Hematopoietic multipotent progenitor cell treated with erythropoietin and hydrocortisone succinate and interleukin-3 and kit ligand, for 4 days (in vitro differentiated cells): ENCODE data around the gene LRIG1.

ENCODE experiments used
- DNase-seq: peaks from one replicate; pipeline ENCODE4 v3.0.0-alpha.2; 2015

Gene LRIG1

DNA sequence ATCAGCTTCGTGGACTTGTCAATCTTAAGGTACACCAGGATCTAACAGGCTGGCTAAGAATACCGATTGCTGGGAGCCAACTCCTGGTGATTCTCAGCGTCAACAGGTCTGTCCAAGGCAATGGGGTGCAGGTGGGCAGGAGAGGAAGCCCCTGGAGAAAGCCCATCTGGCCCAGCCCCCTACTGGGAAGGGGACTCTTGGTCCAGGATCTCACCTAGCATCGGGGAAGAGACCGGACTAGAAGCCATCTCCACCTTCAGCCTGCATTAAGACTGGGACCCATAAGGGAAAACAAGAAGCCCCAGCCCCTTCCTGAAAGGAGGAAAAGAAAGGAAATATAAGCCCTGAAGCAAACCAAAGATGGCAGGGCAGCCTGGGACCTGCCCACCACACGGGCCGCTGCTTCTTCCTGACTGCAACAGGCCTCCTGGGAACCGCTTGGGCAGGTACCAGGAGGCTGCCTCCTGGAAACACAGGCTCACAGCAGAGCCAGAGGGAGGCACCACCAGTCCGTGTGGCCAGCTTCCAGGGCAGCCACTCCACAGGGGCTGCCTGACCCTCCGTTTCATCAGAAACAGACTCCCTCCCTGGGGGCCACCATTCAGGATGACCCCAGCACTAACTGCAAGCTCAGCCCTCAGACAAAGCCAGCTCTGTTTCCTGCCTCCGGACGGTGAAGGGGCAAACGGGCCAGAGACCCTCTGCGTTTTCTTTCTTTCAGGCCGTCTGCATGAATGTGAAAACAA, 100.2 kb downstream of the LRIG1 start:
- DNase-seq: no peak

DNA sequence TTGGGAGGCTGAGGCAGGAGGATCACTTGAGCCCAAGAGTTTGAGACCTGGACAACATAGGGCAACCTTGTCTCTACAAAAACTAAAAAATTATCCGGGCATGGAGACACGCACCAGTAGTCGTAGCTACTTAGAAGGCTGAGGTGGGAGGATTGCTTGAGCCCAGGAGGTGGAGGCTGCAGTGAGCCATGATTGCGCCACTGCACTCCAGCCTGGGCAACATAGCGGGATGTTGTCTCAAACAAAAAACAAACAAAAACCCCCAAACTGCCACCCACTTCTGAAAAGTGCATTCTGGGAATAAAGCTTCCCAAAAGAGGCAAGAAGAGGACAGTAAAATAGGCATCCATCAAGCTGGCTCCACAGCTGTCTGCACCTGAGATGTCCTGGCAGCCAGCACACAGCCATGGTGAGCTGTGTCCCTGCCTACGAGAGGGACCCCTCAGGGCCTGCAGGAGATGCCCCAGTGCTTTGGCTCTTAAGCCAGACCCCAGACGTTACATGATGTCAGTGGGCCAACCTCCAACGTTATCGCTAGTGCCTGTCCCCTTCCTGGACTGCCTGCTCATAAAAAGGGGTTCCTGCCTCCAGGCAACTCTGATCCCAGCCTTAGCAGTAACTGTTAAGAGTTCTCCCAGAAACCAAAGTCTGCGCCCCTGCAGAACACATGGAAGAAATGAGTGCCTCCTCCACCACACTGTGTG, 101.1 kb downstream of the LRIG1 start:
- no peak for DNase-seq

DNA sequence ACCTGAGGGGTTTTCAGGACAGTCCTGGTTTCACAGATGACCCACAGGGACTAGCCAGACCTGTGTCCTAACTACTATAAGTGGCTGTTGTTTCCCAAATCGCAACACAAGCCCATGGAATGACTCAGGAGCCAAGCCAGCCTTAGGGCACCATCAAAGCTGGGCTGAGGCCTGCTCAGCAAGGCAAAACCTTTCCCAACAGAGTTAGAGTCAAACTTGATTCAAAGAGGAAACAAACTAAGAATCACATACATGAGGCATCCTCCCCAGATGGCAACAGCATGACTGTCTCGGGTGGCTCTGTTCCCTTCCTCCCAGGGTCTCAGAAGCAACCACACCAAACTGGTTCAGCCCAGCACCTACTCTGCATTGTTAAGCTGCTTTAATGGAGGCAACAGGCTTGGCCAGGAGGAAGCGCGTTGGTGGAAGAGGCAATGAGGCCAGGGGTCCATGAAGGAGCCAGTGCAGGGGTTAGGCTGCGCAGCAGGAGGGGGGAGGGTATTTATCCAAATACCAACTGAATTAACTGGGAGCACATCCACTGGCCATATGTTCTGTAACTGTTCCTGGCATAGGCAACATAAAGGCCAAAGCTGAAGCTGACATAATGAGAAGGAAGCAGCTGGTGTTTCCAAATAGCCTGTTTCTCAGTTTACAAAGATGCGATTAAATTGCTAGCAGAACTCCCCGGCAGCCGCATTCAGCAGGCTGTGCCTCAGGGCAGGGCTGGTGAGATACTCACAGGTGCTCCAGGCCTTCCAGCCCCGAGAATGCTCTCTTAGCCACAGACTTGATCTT, 102.4 kb downstream of the LRIG1 start:
- no peak for DNase-seq

DNA sequence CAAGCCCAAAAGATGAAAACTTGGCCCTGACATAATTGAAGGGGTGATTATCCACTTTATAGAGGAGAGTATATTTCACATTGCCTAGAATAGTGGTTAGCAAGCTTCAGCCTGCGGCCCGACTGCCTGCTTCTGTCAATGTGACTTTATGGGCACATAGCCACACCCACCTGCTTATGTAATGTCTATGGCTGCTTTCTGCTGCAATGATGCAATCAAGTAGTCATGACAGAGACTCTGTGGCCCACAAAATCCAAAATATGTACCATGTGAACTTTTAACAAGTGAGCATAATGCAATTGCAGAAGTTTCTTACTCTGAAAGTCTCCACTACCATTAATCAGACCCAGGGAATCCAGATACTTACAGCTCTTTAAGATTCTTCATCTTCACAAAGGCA, 103.1 kb downstream of the LRIG1 start:
- DNase-seq: peak; percentile 59

DNA sequence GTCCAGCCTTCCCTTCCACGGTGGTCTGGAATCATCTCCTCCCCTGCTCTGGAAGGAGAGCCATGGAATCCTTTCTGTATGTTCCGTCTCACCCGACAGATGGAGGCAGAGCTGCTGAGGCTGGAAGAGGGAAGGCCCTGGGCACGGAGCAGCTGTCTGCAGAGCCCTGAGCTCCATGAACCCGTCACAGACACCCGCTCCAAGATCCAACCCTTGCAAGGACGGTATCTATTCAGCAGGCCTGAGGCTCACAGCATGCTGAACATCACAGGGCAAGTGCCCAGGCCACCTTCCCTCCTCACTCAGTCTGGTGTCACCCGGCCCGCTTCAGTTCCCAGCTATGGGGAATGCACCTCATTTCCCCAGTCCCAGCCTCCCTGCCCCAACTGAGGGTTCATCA, 103.9 kb downstream of the LRIG1 start:
- DNase-seq: no peak

DNA sequence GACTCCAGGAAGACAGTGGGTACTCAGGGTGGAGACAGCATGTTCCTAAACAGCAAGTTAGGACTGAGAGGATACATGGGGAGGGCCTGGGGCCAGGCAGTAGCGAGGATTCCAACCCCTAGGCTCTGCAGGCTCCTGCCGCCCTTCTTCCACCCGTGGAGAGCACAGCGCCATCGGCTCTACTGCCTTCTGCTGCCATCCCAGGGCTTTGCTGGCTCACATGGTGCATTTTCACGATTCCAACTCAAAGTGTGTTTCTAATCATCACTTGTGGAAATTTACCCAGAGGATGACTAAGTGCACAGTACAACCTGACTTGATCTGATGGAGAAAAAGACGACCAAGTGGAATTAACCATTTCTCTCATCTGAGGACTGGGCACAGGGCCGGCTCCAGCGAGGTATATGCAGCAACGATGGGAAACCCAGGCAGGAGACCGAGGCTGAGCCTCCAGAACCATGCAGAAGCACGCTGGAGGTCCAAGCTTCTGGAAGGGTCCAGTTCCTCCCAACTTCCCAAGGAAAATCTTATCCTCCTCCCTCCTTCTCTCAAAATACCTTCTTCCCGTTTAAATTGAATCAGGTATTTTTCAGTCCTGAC, 104.6 kb downstream of the LRIG1 start:
- no peak for DNase-seq

DNA sequence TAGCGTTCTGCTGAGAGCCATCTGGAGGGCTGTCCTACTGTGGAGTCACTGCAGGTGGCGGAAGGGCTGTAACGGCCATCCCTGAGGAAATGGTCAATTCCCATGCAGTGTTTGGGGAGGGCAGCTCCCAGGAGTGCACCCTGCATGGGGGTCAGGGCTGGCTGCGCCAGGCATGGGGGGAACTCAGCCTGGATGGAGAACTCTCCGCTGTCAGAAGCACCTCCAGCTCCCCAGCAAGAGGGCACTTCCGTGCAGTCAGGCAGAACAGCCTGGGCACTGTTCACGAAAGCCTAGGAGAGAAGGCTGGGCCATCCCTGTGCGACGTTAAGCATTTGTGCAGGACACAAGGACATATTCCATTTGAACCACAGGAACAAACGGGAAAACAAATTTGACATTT, 105.2 kb downstream of the LRIG1 start:
- DNase-seq: no peak

DNA sequence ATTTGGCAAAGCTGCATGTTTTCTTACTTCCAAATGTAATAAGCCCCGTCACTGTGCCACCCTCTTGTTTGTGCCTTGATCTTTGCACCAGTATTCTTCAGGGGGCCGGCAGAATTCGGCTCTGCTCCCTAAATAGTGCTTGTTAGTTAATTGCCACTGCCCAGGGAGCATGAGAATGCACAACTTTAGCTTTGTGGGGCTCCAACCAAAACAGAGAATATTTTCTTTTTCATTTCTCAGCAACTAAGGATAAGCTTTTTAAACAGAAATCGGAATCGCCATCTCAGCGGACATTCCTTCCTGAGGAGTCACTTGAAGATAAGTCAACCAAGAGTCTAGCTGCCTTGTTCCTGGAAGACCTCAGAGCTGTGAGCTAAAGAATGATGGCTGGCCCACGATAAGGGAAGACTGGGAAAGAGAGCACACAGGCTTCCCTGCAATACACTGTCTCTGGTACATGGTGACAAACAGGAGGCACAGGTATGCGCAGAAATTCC, 106.0 kb downstream of the LRIG1 start:
- no peak for DNase-seq

DNA sequence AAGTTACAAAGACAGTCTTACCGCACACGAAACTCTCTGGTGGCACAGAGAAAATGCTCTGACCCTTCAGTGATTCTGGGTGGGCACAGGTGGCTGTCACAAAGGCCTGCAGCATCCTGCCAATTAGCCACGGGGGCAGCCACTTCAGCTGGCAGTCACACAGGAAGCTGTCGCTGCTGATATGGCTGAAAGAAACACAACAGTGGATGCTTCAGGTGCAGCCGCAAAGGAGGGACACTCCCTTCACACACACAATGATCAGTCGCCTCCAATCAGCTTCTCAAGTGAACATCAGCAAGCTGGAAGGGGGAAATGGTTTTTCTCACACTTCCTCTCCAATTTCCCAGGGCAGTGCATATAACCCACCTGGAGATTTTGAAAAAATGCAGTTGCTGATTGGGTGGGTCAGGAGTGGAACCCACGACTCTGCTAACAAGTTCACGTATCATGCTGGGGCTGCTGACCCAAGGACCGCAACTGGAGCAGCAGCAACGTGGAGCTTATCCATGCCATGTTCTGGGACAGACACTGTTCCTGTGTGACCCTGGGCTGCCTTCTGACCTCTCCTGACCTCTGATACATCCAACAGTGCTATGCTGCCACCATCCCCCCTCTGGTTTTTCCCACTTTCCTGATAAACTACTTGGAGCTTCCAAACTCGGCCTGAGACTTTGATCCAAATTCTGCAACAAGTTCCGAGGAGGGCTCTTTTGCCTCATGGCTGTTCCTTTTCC, 106.6 kb downstream of the LRIG1 start:
- no peak for DNase-seq

DNA sequence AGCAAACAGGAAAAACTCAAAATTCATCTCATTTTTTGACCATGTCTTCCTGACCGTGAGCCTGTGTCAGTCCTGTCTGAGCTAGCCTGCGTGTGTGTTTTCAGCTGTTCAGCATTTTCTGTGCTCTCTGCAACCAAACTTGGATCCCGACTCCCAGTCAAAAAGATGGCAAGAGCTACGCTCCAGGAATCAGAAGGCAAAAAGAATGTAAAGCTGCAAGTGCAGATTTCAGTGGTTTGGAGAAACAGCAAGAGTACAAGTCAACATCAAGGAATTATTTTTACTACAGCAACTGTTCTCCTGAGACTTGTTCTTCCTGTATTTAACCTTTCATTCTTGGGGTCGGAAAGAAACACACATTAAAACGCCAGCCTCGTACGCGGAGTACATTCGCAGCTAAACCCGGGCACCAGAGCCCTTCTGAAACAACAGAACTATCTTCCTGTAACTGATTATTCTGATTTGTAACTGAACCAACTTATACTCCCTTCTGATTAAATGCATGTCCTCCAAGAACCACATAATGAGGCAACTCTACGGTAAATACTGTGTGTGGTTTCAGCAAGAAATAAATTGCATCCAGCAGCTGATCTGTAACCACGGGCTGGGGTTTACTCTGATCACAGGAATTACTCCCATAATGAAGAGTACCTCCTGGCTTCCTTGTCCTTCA, 107.4 kb downstream of the LRIG1 start:
- DNase-seq: peak; percentile 41

DNA sequence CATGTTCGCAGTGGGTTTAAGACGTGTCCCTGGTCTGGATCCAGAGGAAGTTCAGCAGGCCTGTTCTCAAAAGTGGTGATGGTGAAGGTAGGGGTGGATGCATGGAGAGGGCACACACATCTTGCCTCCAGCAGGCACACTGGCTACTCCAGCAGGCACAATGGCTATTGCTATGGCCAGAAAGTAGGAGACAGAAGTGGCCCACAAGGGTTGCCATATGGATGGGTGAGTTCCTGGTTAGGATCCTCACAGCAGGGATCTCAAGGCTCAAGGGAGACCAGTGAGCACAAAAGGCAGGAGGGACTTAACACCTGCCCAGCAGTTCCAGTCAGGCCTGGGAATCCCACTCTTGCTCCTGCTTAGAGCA, 107.9 kb downstream of the LRIG1 start:
- DNase-seq: no peak

DNA sequence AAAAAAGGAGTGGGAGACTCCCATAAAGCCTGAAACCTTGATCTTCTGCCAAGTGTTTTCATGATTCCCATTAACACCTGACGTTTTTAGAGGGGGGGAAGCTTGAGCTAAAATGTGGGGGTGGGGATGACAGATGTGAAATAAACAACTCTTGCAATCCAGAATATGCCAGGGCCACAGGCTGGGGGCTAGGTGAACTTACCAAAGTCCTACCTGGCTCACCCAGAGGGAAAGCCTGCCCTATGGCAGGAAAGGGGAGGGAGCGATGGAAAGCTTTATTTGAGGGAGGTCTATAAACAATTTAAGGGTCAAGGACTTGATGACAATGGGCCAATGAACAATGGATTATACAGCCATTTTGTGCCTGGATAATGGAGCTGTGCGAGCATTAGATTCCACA, 108.3 kb downstream of the LRIG1 start:
- DNase-seq: no peak

DNA sequence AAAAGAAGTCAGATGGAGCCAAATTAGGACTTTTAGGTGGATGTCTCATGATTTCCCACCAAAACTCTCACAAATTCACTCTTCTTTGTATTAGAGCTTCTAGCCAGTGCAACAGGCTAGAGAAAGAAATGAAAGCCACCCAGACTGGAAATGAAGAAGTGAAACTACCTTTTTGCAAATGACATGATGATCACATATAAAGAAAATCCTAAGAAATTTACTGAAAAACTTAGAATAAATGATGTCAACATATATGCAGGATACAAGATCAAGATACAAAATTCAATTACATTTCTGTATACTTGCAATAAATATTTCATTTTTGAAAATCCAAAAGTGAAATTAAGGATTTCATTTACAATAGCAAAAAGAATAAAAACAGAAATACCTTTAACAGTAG, 110.8 kb downstream of the LRIG1 start:
- DNase-seq: no peak

DNA sequence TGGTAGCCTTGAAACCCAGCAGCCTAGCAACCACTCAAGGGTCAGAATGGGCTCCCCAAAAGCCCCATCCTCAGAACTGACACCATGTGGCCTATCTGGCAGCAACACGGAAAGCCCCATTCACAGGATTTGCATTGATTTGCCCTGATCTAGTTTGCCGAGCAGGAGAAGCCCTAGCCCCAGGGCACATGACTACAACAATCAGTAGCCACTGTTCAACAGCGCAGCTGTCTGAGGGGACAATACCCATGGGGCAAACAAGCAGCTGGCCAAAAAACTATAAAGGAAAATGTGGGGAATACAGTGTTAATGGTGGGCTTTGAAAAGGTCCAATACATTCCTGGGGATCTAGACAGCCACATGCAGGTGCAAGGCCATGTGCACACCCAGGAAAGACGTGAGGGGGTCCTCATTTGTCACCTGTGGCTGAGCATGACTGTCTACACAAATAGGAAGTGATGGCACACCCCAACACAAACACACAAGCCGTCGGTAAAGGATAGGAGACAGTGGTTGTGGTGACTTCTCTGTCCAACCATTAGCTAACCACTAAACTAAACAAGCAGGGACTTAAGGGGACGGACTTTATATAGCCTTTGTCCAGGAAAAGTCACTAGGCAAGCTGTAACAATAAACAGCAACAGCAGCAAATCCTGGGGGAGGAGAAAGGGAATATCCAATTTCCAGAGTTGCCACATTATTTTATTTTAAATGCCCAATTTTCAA, 113.7 kb downstream of the LRIG1 start:
- no peak for DNase-seq

DNA sequence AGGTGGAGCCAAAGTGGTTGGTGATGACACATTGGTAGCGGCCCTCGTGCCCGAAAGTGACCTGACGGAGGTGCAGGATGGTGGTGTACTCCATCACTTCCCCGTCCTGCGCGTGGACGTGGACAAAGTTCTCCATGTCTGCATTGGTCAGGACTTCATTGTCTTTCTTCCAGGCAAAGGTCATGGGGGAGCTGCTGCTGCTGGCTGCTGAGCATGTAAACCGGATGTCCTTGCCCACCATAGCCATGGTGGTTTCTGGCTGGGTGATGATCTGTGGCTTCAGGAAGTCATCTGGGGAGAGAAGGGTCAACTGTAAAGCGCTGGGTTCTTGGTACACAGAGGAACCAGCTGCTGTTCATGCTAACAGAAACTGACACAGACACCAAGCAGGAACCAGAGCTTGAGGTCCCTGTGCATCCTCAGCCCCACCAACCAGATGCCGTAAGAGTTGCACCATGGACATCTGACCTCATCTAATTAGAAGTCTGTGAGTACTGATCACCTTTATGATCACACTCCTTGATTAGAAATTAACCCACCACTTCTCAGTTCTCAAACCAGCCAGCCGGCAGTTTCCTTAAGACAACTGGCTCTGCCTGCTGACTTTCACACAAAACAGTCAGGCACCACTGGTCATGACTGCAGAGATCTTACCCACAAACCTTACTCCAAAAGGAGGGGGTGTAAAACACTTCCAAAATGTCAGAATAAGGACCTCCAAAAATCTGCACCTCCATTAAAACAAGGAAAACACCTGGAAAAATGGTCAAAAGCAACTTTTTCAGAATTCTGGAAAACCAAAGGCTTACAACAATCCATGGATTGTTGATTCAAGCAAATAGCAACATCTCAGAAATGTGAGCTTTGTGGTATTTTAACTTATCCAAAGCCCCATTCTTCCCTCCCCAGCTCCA, 114.6 kb downstream of the LRIG1 start:
- peak; percentile 4 for DNase-seq

DNA sequence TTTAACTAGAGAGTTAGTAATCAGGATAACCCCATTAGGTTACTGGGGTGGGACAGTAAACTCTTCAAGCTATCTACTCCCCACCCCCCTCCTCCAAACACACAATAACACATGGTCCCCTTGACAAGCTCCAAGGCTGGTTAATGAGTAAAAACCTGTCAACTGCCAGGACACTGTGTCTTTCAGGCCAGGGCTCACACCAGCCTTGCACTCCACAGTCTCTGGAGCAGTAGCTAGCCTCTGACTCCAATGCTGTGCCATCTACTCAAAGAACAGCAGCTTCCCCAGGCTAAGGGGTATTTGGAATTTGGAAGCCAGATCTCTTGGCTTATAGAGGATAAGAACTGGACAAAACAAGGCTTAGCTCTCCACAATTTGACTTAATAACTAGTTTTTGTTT, 115.8 kb downstream of the LRIG1 start:
- DNase-seq: no peak

DNA sequence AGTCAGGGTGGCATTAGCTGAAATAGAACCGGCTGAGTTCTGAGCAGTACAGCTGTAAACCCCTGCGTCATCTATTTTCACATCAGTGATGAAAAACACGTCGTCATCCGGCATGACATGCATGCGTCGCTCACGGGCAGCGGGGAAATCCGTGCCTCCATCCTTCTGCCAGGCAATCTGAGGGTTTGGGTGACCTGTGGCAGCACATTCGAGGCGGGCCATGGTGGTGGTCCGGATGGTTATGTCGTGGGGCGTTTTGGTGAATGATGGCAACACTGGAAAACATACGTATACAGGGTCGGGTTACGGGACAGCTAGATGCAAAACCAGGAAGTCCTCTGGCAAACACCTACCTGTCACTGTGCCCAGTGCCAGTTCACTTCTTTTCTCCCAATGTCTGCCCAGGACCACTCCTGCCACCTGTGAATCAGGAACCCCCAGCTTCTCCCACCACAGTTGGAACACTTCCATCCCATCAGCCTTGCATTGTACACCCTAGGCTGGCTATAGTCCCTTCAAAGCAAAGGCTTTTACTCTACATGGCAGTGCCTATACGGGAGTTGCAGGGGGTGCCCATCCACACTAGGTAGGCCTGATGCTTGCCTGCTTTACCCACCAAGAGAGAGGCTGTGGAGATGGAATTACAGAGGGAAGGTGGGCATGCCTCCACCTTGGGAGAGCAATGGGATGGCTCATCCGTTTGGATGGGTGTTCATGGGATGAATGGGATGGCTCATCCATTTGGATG, 116.7 kb downstream of the LRIG1 start:
- no peak for DNase-seq

DNA sequence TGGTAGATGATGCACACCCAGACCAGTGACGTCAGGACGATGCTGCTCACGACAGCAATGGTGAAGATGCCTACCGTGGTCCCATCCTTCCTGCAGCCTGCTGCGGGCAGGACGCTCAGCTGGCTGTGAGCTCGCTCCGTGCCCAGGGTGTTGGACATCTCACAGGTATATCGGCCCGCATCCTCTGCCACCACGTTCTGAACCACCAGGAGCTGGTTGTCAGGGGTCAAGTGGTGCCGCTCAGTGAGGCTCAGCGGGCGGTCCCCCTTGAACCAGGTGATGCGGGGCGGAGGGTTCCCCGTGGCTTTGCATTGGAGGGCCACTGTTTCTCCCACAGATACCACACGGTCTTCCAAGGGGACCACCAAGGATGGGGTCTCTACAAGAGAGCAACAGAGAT, 117.8 kb downstream of the LRIG1 start:
- no peak for DNase-seq

DNA sequence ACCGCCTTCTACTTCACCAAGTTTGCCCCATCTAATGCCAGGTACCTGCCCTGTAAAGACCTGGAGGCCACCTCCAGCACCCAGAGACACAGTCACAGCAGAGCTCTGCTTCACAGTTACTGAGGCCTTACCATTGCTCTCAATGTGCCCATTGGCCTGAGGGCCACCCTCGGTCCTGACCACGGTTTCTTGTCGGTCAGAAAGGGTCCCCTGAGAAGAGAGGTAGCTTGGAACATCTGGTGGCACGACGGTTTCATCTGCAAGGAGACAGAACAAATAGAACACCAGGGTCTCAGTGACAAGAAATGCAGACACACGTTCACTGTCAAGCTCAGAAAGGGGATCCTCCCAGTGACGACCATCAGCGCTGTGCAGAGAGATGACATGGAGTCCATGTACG, 118.7 kb downstream of the LRIG1 start:
- no peak for DNase-seq
